Natural killer cell (primary cell): ENCODE measurements around the gene KHNYN. TPM values are rescaled to one million over a fixed set of nuclear protein-coding genes. Genes with fewer than 3 reads are reported as not detected.

Experiments used
- ATAC-seq, 3 donors: fragments of 150-1000 bp in 2 of 3; fragments of 200-7000 bp in 1 of 3; cut with Tn5 transposase; 1 replicate in 1 of 3; 2 replicates in 2 of 3; pipeline ENCODE4 v1.10.0; 2021; ENCODE audit warnings: mild to moderate bottlenecking in 2 of 3, moderate library complexity in 2 of 3
- DNase-seq, 2 donors: peaks; one replicate each; pipeline versions ENCODE4 v3.0.0 to v3.0.0-alpha.2; 2013 to 2021; ENCODE audit warnings: mixed read lengths in 1 of 2
- H3K27ac ChIP-seq: one replicate; pipeline ENCODE4 v1.5.1; 2013; ENCODE audit warnings: mild to moderate bottlenecking, low read length
- H3K27me3 ChIP-seq: one replicate; pipeline ENCODE4 v1.6.1; 2013; ENCODE audit warnings: low read length; ENCODE audit not compliant: control insufficient read depth, insufficient read depth
- H3K36me3 ChIP-seq: one replicate; pipeline ENCODE4 v1.6.1; 2013; ENCODE audit warnings: low read length; ENCODE audit not compliant: control insufficient read depth, insufficient read depth
- H3K4me1 ChIP-seq: one replicate; pipeline ENCODE4 v1.6.1; 2013; ENCODE audit warnings: low read length; ENCODE audit not compliant: control insufficient read depth, insufficient read depth
- H3K4me3 ChIP-seq: one replicate; pipeline ENCODE4 v1.5.1; 2013; ENCODE audit warnings: low read length
- H3K9me3 ChIP-seq: one replicate; pipeline ENCODE4 v1.6.1; 2013; ENCODE audit warnings: low read length; ENCODE audit not compliant: control insufficient read depth, insufficient read depth
- H3K27ac Mint-ChIP-seq, 2 donors: one replicate each; pipeline ENCODE4 v1.8.0; 2022; ENCODE audit warnings: mild to moderate bottlenecking in 2 of 2, mixed read lengths in 2 of 2, moderate library complexity in 1 of 2
- H3K27me3 Mint-ChIP-seq, 2 donors: one replicate each; pipeline ENCODE4 v1.8.0; 2022; ENCODE audit warnings: low read depth in 2 of 2, mixed read lengths in 2 of 2
- H3K36me3 Mint-ChIP-seq: one replicate; pipeline ENCODE4 v1.8.0; 2022; ENCODE audit warnings: mixed read lengths
- H3K4me1 Mint-ChIP-seq, 2 donors: one replicate each; pipeline ENCODE4 v1.8.0; 2022; ENCODE audit warnings: mixed read lengths in 2 of 2
- H3K4me3 Mint-ChIP-seq: one replicate; pipeline ENCODE4 v1.8.0; 2022; ENCODE audit warnings: mild to moderate bottlenecking, moderate library complexity, mixed read lengths
- H3K9me3 Mint-ChIP-seq, 2 donors: one replicate each; pipeline ENCODE4 v1.8.0; 2022; ENCODE audit warnings: mixed read lengths in 2 of 2
- CTCF ChIP-seq: fragments of 200-600 bp; IDR thresholded peaks from one replicate; pipeline ENCODE4 v1.8.0; 2022; ENCODE audit warnings: antibody characterized with exemption
- WGBS: methylation state at CpG from one replicate; pipeline ENCODE4 v1.1.7; 2013; ENCODE audit warnings: missing lambda C conversion rate; ENCODE audit not compliant: insufficient coverage; 5-methylcytosine and 5-hydroxymethylcytosine counted together
- intact Hi-C: fragments of 100-400 bp; cut with micrococcal nuclease; formaldehyde crosslinking; loops from one replicate; pipeline ENCODE4 v1.14.2; 2022
- total RNA-seq, 4 donors: library from RNA; stranded (reverse); fragments of 120-200 nt in 1 of 4; gene quantifications; one replicate each; pipeline versions ENCODE4 v1.2.3 to v1.2.4, GENCODE V29; 2013 to 2022

Gene KHNYN
- total RNA-seq, 3 donors from 2014 or later (not counting 1 experiment from before 2014, with no cell fraction given), result 106 to 141 (median 116) TPM

- Mint-ChIP-seq H3K27ac (peak overlapping the region in 1 of 2 donors; percentile 51), H3K9me3 (no peaks in the 10 kb centered on the region), H3K4me1 (peaks cover 6 to 15% of the 10 kb centered on the region in 2 donors), H3K27me3 (peaks cover 24 to 30% of the 10 kb centered on the region in 2 donors), H3K4me3 (peak overlapping the region; percentile 75), H3K36me3 (no peaks in the 10 kb centered on the region)
- H3K27ac ChIP-seq, result no peak overlapping the region
- ATAC-seq (no peak), DNase-seq (no peak)
- peaks cover 9% of the 10 kb centered on the region for H3K27me3 ChIP-seq
- WGBS, result 38% methylated on average over 8 of the region's 8 CpGs
- no peaks in the 10 kb centered on the region for H3K36me3 ChIP-seq
- TF ChIP-seq CTCF, result no peak
- intact Hi-C loops, result no loop called here
- H3K4me1 ChIP-seq, result peaks cover 9% of the 10 kb centered on the region
- H3K4me3 ChIP-seq, result peak overlapping the region; percentile 26
- H3K9me3 ChIP-seq, result no peaks in the 10 kb centered on the region
Measured at GRCh38 chr14:24399447-24399822, 30.3 kb upstream of the KHNYN start.

GRCh38 chr14:24399999-24400718 is 29.6 kb upstream of the KHNYN start:
- H3K4me3 ChIP-seq, result no peak overlapping the region
- Mint-ChIP-seq H3K4me1 (peaks cover 6 to 15% of the 10 kb centered on the region in 2 donors), H3K36me3 (no peaks in the 10 kb centered on the region), H3K4me3 (peak overlapping the region; percentile 75), H3K27me3 (peaks cover 30 to 34% of the 10 kb centered on the region in 2 donors), H3K9me3 (no peaks in the 10 kb centered on the region), H3K27ac (peak overlapping the region in 1 of 2 donors; percentile 51)
- no peaks in the 10 kb centered on the region for H3K36me3 ChIP-seq
- WGBS, result 85% methylated on average over 4 of the region's 4 CpGs
- H3K4me1 ChIP-seq, result peaks cover 9% of the 10 kb centered on the region
- intact Hi-C loops, result no loop called here
- no peak overlapping the region for H3K27ac ChIP-seq
- ATAC-seq (no peak), DNase-seq (no peak)
- peaks cover 9% of the 10 kb centered on the region for H3K27me3 ChIP-seq
- TF ChIP-seq CTCF, result no peak
- H3K9me3 ChIP-seq, result no peaks in the 10 kb centered on the region

- H3K4me3 Mint-ChIP-seq, result no peak overlapping the region
- H3K36me3 ChIP-seq, result no peaks in the 10 kb centered on the region
- H3K4me3 ChIP-seq, result no peak overlapping the region
- ATAC-seq (no peak), DNase-seq (no peak)
- H3K4me1 Mint-ChIP-seq, result peaks cover 0 to 9% of the 10 kb centered on the region in 2 donors
- H3K36me3 Mint-ChIP-seq, result no peaks in the 10 kb centered on the region
- no peak for TF ChIP-seq CTCF
- peaks cover 9% of the 10 kb centered on the region for H3K4me1 ChIP-seq
- no peaks in the 10 kb centered on the region for H3K9me3 Mint-ChIP-seq
- H3K9me3 ChIP-seq, result no peaks in the 10 kb centered on the region
- intact Hi-C loops, result no loop called here
- 69% methylated on average over 9 of the region's 9 CpGs for WGBS
- H3K27me3 ChIP-seq, result peaks cover 9% of the 10 kb centered on the region
- peaks cover 34 to 37% of the 10 kb centered on the region in 2 donors for H3K27me3 Mint-ChIP-seq
- peak overlapping the region in 1 of 2 donors; percentile 7 for H3K27ac Mint-ChIP-seq
- no peak overlapping the region for H3K27ac ChIP-seq
Measured at GRCh38 chr14:24401810-24402702, 27.7 kb upstream of the KHNYN start.
